ENCODE data around the gene KCNJ18.
"Not testable (repeated sequence)": the region's sequence is repeated elsewhere in the genome, so short reads cannot be mapped to it uniquely, and the experiment has no call there.

Gene KCNJ18

GRCh38 chr17:21703891-21704872 is 11.9 kb downstream of the KCNJ18 start:
- DNase-seq (ENCODE audit: low spot score), result not testable (repeated sequence)

GRCh38 chr17:21705021-21705601 is 12.8 kb downstream of the KCNJ18 start:
- no peak for DNase-seq (ENCODE audit: low spot score)

DNA sequence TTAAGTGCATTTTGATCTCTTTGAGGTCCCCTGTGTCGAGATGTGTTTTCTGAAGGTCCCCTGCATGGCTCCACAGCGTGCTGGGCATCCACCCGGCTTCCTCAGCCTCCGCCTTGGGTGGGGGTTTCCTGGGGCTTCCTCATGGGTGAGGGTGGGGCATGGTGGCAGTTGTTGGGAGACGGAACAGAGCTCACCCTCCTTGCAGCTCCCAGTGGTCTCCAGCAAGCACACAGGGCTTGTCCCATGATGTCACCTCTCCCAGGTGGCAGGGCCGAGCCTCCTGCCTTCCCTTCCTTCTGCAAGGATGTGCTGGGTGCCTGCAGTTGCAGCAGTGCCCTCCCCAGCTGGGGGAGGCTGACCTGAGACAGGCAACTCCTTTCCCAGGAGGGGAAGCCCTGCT is 13.4 kb downstream of the KCNJ18 start:
- not testable (repeated sequence) for DNase-seq (ENCODE audit: low spot score)

DNA sequence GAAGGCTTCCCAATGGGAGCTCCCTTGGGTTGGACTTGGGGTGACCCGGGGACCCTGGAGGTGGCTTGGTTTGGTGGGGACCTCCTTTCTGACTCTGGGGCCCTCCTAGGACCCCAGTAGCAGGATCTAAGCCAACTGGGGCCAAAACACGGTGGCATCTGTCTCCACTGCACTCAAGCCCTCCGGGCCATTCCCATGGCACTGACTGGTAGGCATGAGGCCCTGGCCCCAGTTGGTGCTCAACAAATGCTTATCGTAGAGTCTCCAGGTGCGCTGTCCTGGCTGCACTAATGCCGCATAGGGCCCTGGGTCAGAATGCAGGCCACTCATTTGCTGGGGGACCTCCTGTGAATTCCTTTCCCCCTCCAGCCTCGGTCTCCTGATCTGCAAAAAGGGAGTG is 14.2 kb downstream of the KCNJ18 start:
- DNase-seq (ENCODE audit: low spot score), result not testable (repeated sequence)

GRCh38 chr17:21707131-21707530 is 14.8 kb downstream of the KCNJ18 start:
- DNase-seq (ENCODE audit: low spot score), result not testable (repeated sequence)

- not testable (repeated sequence) for DNase-seq (ENCODE audit: low spot score)
Measured at GRCh38 chr17:21707711-21708611, 15.6 kb downstream of the KCNJ18 start.

- DNase-seq (ENCODE audit: low spot score), result not testable (repeated sequence)
Measured at GRCh38 chr17:21708612-21709535, 16.6 kb downstream of the KCNJ18 start.

DNA sequence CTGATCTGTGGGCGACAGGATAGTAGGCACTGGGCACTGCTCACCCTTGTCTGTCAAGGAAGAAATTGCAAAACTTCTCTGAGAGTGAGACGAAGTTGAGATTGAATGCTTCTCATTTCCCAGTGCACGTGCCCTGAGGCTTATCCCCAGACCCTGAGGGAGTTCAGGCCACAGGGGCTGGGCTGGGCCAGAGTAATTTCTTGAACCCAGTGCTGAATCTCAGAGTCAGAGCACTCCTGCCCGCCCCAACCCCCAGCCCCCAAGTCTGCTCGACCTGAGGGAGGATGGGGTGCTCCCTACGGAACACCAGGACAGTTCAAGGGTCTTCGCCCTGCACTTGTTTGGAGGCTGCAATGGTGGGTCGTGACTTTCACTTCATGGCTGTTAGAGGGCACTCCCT is 17.7 kb downstream of the KCNJ18 start:
- DNase-seq (ENCODE audit: low spot score), result not testable (repeated sequence)

GRCh38 chr17:21710486-21710885 is 18.2 kb downstream of the KCNJ18 start:
- DNase-seq (ENCODE audit: low spot score), result not testable (repeated sequence)

DNA sequence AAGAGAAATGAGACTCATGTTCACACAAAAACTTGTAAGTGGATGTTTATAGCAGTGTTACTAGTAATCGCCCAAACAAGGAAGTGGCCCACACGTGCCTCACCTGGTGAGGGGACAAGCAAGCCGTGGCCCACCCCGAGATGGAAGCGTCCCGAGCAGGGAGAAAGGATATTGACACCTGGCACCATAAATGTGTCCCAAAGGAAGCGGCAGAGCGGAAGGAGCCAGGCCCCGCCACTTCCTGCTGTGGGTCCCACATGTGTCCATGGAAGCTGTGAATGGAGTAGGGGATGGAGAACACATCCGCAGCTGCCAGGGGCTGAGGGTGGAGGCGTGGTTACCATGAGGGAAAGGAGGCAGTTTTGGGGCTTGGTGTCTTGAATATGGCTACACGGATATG is 18.9 kb downstream of the KCNJ18 start:
- no peak for DNase-seq (ENCODE audit: low spot score)

DNA sequence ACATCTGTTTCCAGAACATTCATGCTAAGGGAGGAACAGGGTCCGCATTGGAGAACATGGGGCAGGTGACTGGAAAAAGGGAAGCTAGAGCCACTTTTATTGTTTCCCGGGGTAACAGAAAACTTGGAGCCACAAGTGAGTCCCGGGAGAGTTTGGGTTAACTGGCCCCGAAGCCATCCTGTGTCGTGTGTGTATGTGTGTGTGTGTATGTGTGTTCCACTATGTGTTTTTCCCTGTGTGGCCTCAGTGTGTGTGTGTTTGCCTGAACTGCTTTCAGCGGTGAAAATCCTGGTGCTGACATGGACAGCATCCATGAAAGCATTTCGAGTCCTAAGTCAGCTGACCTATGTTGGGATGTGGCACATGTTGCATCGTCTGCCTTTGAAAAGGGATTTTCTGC is 20.7 kb downstream of the KCNJ18 start:
- not testable (repeated sequence) for DNase-seq (ENCODE audit: low spot score)

DNA sequence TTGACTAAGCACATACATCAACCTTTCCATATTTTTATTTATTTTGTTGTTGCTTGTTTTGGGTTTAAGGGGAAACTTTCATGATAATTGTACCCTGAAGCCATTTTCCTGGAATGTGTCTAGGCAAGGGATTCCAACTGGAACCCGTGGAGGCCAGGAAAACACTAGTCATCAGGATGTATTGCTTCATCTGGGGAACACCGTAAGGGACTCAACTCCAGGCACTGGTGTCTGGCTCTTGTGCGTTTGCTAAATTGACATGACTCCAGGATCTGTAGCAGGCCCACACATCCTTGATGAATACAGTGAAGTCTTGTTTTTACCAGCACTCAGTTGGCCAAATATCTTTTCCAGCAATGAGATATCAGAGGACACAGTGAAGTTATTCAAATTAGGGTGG is 21.3 kb downstream of the KCNJ18 start:
- DNase-seq (ENCODE audit: low spot score), result not testable (repeated sequence)

GRCh38 chr17:21714676-21715075 is 22.4 kb downstream of the KCNJ18 start:
- not testable (repeated sequence) for DNase-seq (ENCODE audit: low spot score)

DNA sequence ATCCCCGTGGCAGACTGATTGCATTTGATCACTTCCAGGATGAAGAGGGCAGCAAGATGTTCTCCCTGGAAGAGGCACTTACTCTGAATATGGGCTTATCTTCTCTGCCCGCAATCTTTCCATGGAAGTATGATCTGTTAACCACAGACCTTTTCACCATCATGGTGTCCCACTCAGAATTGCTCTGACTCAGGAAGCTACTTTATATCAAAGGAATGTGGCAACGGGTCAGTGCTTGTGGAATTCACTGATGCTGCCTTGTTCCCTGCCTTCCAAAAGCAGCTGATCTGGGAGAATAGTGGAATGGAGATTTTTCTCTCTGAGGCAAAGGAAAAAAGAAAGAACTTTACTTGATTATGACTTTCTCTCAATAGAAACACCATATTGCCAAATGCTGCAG is 23.6 kb downstream of the KCNJ18 start:
- not testable (repeated sequence) for DNase-seq (ENCODE audit: low spot score)

- DNase-seq (ENCODE audit: low spot score), result not testable (repeated sequence)
Measured at GRCh38 chr17:21718971-21719370, 26.6 kb downstream of the KCNJ18 start.

GRCh38 chr17:21719511-21720226 is 27.3 kb downstream of the KCNJ18 start:
- DNase-seq (ENCODE audit: low spot score), result not testable (repeated sequence)

DNA sequence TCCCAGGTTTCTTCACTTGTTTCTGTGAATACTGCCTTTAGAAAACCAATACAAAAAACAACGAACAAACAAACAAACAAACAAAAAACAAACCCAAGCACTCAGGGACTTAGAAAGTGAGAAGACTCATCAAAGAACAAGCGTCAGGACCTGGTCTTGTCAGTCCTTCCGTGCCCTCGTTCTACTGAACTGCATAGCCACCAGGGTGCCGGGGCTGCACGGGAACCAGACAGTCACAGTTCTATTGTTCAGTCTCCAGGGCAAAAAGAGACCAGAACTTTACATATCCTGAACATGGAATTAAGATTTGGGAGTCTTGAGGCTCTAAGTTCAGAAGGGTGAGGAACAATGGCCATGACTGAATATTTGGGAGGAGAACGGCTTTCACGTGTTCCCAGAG is 28.2 kb downstream of the KCNJ18 start:
- DNase-seq (ENCODE audit: low spot score), result not testable (repeated sequence)

- not testable (repeated sequence) for DNase-seq (ENCODE audit: low spot score)
Measured at GRCh38 chr17:21722268-21722667, 29.9 kb downstream of the KCNJ18 start.

- DNase-seq (ENCODE audit: low spot score), result not testable (repeated sequence)
Measured at GRCh38 chr17:21724216-21725006, 32.1 kb downstream of the KCNJ18 start.

Measured in GM03348 (cell line).